Amniotic stem cell (primary cell): ENCODE measurements around the gene ZNF195.
"Not testable (repeated sequence)": the region's sequence is repeated elsewhere in the genome, so short reads cannot be mapped to it uniquely, and the experiment has no call there.

Experiments
- DNase-seq: peaks from one replicate; lab custom pipeline; 2025; lab: John Stamatoyannopoulos, UW

Gene ZNF195

DNA sequence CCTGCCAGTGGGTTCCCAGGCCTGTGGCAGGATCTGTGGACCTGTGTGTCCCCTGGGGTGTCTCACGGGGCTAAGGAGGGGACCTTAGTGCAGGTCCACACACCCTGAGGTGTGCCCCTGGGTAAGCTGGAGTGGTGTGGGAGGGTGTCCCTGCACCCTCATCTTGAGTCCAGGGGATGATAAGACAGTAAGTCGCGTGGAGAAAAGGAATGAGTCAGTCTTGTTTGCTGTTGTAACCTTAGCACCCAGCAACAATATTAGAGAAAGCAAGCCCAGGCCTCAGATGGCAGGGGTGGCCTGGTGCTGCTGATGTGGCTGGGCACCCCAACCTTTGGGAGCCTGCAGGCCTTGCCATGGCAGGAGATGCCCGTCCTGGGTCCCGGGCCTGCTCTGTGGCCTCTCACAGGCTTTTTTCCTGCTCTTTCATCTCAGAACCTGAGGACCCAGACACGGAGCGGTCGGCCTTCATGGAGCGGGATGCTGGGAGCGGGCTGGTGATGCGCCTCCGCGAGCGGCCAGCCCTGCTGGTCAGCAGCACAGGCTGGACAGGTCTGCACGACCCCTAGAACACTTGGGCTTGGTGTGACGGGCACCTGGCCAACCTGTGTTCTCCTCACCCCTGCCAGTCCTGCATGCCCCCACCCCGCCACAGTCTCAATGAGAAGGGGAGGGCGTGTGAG lies 23.4 kb upstream of the ZNF195 start:
- not testable (repeated sequence) for DNase-seq

DNA sequence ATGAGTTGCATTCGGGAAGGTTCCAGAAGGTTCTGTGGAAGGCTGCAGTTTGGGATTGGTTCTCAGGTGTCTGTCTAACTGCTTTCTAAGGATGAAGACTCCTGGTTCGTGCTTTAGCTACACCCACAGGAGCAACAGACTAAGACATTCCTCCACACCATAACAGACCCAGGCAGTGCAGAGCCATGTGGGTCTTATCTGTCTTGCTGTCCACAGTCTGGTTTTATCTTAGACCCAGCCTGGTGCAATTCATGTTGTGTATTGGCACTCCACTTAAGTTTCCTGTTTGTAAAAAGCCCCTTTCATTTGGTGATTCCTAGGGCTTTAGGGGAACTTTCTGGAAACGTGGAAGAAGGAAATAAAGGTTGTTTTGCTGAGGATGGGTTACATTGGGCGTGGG lies 22.1 kb upstream of the ZNF195 start:
- DNase-seq, result not testable (repeated sequence)

DNA sequence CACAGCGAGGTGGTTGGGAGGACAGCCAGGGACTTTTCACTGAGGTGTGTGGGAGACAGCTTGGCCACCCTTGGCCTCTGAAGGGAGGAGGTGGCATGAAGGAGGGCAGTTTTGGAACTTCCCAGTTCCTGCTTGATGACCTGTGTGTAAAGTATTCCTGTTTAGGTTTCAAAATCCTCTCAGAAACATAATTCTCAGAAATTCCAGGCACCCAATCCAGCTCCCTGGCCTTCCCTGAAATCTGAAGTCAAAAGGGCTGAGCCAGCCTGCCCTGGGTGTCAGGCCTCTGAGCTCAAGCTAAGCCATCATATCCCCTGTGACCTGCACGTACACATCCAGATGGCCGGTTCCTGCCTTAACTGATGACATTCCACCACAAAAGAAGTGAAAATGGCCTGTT lies 19.6 kb upstream of the ZNF195 start:
- DNase-seq, result not testable (repeated sequence)

DNA sequence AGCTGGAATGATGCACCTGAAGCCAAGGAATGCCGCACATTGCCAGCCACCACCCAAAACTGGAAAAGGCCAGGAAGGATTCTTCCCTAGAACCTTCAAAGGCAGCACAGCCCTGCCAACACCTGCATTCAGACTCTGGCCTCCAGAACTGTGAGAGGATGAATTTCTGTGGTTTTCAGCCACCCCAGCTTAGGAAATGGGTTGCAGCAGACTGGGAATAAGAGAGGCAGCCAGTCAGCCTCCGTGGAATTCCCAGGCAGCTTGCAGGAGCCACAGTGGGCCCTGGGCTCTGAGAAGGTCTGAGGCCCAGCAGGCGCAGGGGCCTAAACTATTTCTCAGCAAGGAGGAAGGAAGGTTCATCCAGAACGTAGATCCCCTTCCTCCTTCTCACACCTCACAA lies 19.2 kb upstream of the ZNF195 start:
- DNase-seq, result not testable (repeated sequence)

DNA sequence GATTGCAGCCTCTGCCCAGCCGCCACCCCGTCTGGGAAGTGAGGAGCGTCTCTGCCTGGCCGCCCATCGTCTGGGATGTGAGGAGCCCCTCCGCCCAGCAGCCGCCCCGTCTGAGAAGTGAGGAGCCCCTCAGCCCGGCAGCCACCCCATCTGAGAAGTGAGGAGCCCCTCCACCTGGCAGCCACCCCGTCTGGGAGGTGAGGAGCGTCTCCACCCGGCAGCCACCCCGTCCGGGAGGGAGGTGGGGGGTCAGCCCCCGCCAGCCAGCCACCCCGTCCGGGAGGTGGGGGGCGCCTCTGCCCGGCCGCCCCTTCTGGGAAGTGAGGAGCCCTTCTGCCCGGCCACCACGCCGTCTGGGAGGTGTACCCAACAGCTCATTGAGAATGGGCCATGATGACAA lies 18.3 kb upstream of the ZNF195 start:
- not testable (repeated sequence) for DNase-seq

DNA sequence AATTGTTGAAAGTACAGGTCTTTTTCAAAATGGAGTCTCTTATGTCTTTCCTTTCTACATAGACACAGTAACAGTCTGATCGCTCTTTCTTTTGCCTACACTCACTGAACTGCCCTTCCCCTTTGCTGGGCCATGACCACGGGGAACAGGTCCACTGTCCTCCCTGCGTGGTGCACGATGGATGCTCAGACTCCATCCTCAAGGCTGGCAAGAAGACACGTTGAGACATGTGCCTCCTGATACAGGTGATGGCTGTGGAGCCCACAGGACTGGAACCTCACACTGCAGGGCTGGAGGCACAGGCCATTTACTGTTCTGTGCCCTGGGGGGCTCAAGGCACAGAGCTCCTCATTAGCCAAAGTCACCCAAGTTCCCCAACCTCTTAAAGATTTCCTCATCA lies 16.5 kb upstream of the ZNF195 start:
- not testable (repeated sequence) for DNase-seq

DNA sequence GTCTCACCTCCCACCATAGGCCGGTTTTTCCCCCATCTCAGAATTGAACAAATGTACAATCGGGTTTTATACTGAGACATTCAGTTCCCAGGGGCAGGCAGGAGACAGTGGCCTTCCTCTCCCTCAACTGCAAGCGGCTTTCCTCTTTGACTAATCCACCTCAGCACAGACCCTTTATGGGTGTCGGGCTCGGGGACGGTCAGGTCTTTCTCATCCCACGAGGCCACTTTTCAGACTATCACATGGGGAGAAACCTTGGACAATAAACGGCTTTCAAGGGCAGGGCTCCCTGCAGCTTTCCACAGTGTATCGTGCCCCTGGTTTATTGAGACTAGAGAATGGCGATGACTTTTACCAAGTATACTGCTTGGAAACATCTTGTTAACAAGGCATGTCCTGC lies 16.0 kb upstream of the ZNF195 start:
- not testable (repeated sequence) for DNase-seq

DNA sequence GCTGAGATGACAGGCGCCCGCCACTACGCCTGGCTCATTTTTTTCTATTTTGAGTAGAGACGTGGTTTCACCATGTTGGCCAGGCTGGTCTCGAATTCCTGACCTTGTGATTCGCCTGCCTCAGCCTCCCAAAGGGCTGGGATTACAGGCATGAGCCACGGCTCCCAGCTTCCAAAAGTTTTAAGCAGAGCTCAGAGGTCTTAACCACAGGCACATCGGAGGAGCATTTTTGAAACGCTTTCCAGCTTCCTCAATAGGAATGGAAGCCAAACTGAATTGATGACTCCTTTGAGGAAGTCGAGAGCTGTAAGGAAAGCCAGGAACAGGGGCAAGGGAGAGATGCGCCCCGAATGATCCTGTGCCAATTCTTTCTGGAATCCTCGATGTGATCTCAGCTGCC lies 14.5 kb upstream of the ZNF195 start:
- DNase-seq, result not testable (repeated sequence)

DNA sequence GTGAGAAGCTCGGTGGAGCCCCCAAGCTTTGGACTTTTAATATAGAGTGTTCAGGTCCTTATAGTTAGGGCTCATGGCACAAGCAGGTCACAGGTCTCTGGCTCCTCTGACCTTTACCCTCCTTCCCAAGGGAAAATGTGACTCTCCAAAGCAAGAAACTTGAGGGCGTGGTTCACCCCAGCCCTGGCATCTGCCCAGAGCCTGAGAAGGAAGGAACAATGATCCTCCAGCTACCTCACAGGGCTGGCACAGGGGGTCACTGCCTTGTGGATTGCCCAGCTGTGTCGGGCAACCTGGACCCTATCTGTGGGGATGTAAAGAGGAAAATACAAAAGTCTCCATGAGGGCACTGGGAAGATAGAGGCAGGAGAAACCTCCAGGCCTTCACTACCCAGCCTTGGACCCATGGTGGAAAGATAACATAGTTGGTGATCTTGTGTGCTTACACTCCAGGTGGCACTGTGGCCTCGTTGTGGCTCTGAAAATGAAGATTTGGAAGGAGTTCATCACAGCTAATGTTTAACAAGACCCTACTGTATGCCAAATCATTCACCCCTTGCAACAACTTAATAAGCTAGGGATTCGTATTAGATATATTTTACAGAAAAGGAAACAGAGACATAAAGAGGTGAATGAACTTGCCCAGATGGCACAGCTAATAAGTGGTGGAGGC lies 3.8 kb upstream of the ZNF195 start:
- no peak for DNase-seq

DNA sequence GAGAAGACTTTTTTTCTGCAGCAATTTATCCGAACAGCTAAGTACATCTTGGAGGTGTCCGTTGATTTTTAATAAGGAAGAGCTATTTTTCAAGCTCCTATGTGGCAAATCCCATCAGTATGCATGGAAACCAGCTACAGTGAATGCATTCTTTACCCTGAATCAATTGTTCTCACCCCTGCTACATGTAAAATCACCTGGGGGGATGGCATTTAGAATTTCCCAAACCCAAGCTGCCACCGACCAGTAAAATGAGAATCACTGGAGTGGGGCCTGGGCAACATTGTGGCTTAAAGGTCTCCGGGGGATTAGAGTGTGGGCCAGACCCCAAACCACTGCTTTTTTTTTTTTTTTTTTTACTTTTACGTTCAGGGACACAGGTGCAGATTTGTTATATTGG lies 2.8 kb upstream of the ZNF195 start:
- DNase-seq, result no peak

DNA sequence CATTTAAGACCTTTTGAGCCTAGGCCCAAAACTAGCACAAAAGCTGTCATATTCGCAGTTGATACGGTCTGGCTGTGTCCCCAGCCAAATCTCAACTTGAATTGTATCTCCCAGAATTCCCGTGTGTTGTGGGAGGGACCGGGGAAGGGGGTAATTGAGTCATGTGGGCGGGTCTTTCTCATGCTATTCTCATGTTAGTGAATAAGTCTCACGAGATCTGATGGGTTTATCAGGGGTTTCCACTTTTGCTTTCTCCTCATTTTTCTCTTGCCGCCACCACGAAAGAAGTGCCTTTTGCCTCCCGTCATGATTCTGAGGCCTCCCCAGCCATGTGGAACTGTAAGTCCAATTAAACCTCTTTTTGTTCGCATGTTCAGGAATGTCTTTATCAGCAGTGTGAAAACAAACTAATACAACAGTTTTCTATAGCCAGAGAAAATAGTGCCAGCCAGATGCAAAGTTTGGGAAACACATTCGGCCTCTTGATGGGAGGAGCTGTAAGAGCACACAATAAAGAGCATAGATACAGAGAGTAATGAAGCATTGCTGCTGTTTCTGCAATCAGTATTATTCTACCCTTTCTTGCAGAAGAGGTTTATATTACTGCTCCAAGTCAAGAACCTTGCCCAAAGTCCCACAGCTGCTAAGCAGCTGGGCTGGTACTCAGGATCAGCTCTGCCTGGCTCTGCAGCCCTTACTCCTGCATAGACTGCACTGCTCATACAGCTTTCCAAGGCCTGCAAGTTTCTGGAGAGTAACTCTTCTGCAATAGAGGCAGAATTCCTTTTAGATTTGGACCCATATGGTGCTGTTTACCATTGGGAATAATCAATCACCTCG lies 2.0 kb upstream of the ZNF195 start:
- DNase-seq, result no peak

DNA sequence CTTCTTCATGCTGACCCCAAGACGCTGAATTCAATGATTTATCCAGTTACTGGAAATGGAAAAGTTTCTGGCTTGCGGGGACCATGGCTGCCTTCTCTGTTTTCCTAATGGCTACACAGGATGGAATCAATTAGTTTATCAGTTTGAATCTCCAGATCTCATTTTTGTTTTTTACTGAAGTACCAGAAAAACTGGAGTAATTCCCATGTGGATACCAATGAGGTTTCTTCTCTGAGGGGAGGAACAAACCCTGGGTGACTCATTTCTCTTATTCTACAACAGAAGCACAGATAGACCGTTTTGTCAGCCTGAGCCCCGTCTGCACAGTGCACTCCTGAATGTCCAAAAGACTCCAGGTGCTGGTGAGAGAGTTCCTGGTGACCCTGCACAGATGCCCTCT lies 3.4 kb downstream of the ZNF195 start:
- DNase-seq, result no peak

DNA sequence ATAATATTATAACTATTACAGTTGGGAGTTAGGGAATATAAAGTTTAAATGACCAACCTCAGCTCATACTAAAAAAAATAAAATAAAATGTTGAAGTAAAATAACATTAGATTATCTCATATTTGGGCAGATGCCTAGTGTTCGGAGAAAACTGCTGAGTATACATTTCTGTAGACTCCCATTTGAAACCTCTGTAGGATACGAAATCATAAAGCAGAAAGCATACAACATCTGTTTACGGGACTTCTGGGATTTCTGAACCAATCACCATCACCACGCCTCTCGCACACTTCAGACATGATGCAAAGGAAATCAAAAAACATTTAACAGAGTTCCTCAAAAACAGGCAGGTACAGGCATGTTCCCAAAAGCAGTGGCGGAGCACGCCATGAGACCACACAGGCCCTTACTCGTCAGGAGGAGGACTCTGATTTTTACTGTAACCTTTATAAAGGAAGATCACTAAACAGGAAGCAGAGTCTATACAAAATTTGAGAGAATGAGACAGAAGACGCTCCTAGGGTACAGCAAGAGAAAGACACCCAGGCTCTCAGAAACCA lies 8.6 kb downstream of the ZNF195 start:
- DNase-seq, result no peak

DNA sequence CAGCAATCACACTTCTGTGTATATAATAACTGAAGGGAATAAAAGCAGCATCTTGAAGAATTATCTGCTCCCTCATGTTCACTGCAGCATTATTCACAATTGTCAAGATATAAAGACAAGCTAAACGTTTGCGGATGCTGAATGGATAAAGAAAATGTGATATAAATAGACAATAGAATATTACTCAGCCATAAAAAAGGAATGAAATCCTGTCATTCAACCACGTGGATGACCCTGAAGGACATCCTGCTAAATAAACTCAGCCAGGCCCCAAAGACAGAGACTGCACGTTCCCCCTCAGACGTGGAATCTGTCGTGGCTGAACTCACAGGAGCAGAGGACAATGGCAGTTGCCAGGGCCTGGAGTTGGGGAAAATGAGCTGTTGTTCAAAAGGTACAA lies 9.6 kb downstream of the ZNF195 start:
- no peak for DNase-seq

DNA sequence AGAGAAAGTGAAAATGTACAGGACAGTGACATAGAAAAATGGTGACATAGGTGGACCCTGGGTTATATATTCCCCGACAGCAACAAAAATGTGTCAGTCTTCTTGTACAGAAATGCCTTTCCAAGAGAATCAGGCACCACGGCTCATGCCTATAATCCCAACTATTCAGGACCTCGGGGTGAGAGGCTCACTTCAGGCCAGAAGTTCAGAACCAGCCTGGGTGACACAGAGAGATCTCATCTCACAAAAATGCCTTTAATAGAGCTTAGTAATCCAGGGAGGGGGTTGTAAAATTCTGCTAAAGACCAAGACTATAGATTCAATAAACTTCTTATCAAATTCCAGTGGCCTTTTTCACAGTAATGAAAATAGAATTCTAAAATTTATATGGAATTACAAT lies 10.7 kb downstream of the ZNF195 start:
- no peak for DNase-seq

DNA sequence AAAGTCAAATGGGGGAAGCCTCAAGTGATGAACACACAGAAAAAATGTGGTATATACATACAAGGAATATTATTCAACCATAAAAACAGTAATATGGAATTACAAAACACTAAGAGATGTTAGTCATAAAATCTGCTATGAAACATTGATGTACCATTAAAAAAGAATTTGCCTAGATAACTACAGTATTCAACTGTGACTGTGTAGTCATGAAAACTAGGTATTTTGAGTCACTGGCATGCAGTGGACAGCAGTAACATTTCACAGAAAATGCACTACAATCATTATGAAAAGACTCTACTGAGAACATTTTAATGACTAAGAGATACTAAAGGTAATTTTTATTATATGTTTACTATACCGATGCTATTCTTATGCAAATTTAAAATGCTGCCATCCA lies 11.7 kb downstream of the ZNF195 start:
- DNase-seq, result no peak

DNA sequence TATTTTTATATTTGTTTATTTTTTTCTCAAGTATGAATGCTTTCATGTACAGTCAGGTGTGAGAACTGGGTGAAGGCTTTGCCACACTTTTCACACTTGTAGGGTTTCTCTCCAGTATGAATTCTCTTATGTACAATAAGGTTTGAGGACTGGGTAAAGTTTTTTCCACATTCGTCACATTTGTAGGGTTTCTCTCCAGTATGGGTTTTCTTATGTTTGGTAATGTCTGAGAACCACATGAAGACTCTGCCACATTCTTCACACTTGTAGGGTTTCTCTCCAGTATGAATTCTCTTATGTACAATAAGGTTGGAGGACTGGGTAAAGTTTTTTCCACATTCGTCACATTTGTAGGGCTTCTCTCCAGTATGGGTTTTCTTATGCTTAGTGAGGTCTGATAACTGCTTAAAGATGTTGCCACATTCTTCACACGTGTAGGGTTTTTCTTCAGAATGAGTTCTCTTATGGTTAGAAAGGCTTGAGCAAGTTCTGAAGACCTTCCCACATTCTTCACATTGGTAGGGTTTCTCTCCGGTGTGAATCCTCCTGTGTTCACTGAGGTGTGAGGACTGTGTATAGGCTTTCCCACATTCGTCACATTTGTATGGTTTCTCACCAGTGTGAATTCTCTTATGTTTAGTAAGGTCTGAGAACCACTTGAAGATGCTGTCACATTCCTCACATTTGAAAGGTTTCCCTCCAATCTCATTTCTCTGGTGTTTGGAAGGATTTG lies 19.7 kb downstream of the ZNF195 start:
- DNase-seq, result no peak

DNA sequence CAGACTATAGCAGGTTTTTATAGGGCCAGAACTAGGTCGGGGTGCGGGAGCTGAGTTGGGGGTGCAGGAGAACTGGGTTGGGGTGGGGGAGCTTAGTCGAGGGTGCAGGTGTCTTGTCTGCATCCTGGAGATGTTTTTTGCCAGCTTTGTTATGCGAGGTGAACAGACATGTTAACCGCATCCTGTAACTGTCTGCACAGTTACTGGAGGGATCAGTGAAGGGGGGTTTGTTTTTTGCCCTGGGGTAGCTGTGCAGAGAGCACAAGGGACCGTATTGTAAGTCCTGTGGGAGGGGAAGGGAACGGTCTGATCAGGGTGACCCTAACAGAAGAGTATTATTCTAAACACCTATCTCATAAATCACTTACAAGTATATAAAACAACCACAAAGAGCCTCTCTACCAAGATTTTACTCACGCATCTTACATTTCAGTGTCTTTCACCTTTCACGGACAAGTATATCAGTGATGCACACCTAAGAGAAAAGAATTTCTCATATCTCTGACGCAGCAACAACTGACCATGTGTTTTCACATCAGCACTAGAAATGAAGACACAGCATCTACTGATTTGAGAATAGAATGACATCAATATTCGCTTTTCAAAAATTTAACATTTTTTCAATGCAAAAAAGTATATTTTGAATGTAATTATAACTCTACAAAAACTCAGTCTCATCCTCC lies 20.8 kb downstream of the ZNF195 start:
- DNase-seq, result no peak

DNA sequence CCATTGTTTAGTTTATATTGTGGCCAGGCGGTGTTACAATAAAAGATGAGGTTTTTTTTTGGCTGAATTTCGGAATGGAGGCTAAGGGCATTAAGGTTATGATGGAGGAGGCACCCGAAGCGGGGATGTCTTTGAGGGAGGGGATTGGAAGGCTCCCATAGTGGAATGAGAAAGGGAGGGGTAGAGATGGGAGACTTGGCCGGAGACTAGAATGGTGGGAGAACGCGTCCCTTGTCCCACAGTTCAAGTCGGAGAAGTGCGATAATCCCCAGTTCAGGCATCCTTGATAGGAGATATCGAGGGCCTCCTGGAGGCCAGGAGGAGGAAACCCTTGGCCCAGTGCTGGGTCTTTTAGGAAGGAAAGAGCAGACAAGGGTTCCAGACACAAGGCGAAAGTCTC lies 21.6 kb downstream of the ZNF195 start:
- no peak for DNase-seq

DNA sequence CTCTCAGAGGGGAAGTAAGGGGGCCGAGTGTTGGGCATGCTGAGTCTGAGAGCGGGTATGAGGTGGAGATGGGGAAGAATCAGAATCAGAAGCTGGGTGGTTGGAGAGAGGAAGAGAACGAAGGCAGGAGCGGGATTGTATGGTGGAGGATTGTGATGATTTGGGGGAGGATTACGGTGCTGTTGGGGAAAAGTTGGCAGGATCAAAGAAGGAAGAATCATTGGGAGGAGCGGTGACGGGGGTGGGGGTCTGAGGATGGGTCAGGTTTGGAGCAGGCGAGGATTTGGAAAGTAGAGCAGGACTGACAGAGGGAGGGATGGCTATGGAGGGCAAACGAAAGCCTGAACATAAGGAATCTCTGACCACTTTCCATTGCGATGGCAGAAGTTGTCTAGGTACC lies 22.1 kb downstream of the ZNF195 start:
- no peak for DNase-seq

DNA sequence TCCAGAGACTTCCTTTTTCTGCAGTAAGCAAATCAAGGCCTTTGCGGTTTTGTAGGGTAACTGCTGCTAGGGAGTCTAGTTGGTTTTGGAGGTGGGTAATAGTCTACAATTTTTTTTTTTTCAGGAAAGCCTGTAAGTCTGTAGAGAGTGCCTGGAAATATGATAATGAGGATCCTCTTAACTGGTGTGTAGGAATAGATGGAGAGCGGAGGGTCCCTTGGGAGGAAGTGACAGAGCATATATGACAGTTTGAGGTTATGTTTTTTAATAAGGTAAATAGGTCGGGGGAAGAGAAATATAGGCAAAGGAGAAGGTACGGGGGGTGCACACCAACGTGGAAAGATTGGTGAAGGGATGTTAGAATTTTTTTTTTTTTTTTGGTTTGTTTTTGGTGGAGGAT lies 25.9 kb downstream of the ZNF195 start:
- no peak for DNase-seq
